Kidney (tissue), 14 donors: ENCODE data around the gene ADGRV1. TPM values are rescaled to one million over a fixed set of nuclear protein-coding genes. Genes with fewer than 3 reads are reported as not detected.

Experiments
- DNase-seq, 5 donors: peaks; one replicate each; pipeline ENCODE4 v3.0.0-alpha.2; 2013 to 2020
- FAIRE-seq: peaks from 2 replicates; lab custom pipeline; 2012; peaks lifted over from hg19 to GRCh38; lab: Jason Lieb, UNC
- H3K27ac ChIP-seq, 2 donors: one replicate each; pipeline ENCODE4 v1.7.0; 2013; ENCODE audit warnings: low read depth in 2 of 2, low read length in 2 of 2, inconsistent platforms in 1 of 2
- H3K27me3 ChIP-seq: one replicate; pipeline ENCODE4 v1.7.1; 2013; ENCODE audit warnings: low read length, inconsistent platforms; ENCODE audit not compliant: control insufficient read depth, insufficient read depth
- H3K36me3 ChIP-seq, 3 donors: one replicate each; pipeline versions ENCODE4 v1.7.0 to v1.7.1; 2013; ENCODE audit warnings: low read length in 3 of 3, control low read depth in 1 of 3, inconsistent platforms in 1 of 3; ENCODE audit not compliant: insufficient read depth in 3 of 3, control insufficient read depth in 2 of 3
- H3K4me1 ChIP-seq, 3 donors: one replicate each; pipeline versions ENCODE4 v1.7.0 to v1.7.1; 2013; ENCODE audit warnings: low read length in 3 of 3, inconsistent platforms in 1 of 3, low read depth in 1 of 3; ENCODE audit not compliant: control insufficient read depth in 2 of 3, insufficient read depth in 2 of 3
- H3K4me3 ChIP-seq, 3 donors: one replicate each; pipeline versions ENCODE4 v1.7.0 to v1.8.1; 2013; ENCODE audit warnings: low read length in 3 of 3, control low read depth in 1 of 3, inconsistent platforms in 1 of 3
- H3K9ac ChIP-seq, 3 donors: one replicate each; pipeline versions ENCODE4 v1.7.0 to v1.7.1; 2013; ENCODE audit warnings: low read length in 3 of 3, control low read depth in 1 of 3, inconsistent platforms in 1 of 3
- H3K9me3 ChIP-seq, 3 donors: one replicate each; pipeline versions ENCODE4 v1.7.0 to v1.7.1; 2013; ENCODE audit warnings: low read length in 3 of 3, control low read depth in 1 of 3, inconsistent platforms in 1 of 3; ENCODE audit not compliant: control insufficient read depth in 2 of 3, insufficient read depth in 1 of 3
- intact Hi-C: fragments of 100-400 bp; cut with DNase I; formaldehyde crosslinking; loops from one replicate; pipeline ENCODE4 v1.11.1; 2022
- polyA plus RNA-seq: library from polyadenylated mRNA; stranded (reverse); fragments of 350-450 nt; fragmentation: Illumina TruSeq; extraction: RNeasy Lipid Tissue Mini Kit (QIAGEN cat#74804); gene quantifications from one replicate; pipeline ENCODE4 v1.2.3, GENCODE V29; 2014; ENCODE audit warnings: low read depth, low replicate concordance; ENCODE audit not compliant: insufficient read depth
- total RNA-seq: library from RNA; stranded (reverse); fragmentation: NEBNext Ultra II Directional; extraction: Animal tissue kit (Norgen Biotek cat#: 25700); gene quantifications from one replicate; pipeline ENCODE4 v1.2.1, GENCODE V29; 2021
- TF ChIP-seq, protein P1 (sequence below): IDR thresholded peaks from 3 replicates; pipeline ENCODE4 v1.5.1; 2012; ENCODE audit warnings: mild to moderate bottlenecking, moderate library complexity, borderline replicate concordance; ENCODE audit not compliant: insufficient read depth; ENCODE audit errors: extremely low read depth
- donor health status: control.
- donor health status: control.
- donor health status: control.
- donor health status: control.
- donor health status: control.
- donor health status: DM: yes; HTN: yes; CAD: no.
- donor health status: Normal renal cell carcinoma (clear cell type).

Gene ADGRV1
- total and polyA plus RNA-seq, 2 donors from 2014 or later, result 7.0 to 7.3 TPM

GRCh38 chr5:90909940-90910339, 351.3 kb downstream of the ADGRV1 start:
- H3K9ac ChIP-seq, result no peak overlapping the region
- H3K4me3 ChIP-seq, result no peak overlapping the region
- TF ChIP-seq, protein P1, sequence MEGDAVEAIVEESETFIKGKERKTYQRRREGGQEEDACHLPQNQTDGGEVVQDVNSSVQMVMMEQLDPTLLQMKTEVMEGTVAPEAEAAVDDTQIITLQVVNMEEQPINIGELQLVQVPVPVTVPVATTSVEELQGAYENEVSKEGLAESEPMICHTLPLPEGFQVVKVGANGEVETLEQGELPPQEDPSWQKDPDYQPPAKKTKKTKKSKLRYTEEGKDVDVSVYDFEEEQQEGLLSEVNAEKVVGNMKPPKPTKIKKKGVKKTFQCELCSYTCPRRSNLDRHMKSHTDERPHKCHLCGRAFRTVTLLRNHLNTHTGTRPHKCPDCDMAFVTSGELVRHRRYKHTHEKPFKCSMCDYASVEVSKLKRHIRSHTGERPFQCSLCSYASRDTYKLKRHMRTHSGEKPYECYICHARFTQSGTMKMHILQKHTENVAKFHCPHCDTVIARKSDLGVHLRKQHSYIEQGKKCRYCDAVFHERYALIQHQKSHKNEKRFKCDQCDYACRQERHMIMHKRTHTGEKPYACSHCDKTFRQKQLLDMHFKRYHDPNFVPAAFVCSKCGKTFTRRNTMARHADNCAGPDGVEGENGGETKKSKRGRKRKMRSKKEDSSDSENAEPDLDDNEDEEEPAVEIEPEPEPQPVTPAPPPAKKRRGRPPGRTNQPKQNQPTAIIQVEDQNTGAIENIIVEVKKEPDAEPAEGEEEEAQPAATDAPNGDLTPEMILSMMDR, result no peak
- FAIRE-seq, result no peak
- DNase-seq, result no peak
- H3K4me1 ChIP-seq, result peaks cover 0 to 16% (median 5%) of the 10 kb centered on the region in 3 donors
- no peaks in the 10 kb centered on the region for H3K36me3 ChIP-seq
- H3K9me3 ChIP-seq, result peaks cover 0 to 2% (median 0%) of the 10 kb centered on the region in 3 donors
- intact Hi-C loops, result no loop called here
- no peaks in the 10 kb centered on the region for H3K27me3 ChIP-seq
- H3K27ac ChIP-seq, result peak overlapping the region in 1 of 2 donors; percentile 28

- TF ChIP-seq, protein P1, result no peak
- peak; percentile 27 for FAIRE-seq
- Histone ChIP-seq H3K9me3 (peaks cover 0 to 2% (median 0%) of the 10 kb centered on the region in 3 donors), H3K27me3 (no peaks in the 10 kb centered on the region), H3K36me3 (no peaks in the 10 kb centered on the region), H3K4me3 (no peak overlapping the region), H3K27ac (peak overlapping the region in 1 of 2 donors; percentile 9), H3K9ac (no peak overlapping the region), H3K4me1 (peaks cover 0 to 21% (median 7%) of the 10 kb centered on the region in 3 donors)
- intact Hi-C loops, result no loop called here
- DNase-seq, result no peak
These were observed 352.6 kb downstream of the ADGRV1 start for GRCh38 chr5:90911169-90911568.

DNA sequence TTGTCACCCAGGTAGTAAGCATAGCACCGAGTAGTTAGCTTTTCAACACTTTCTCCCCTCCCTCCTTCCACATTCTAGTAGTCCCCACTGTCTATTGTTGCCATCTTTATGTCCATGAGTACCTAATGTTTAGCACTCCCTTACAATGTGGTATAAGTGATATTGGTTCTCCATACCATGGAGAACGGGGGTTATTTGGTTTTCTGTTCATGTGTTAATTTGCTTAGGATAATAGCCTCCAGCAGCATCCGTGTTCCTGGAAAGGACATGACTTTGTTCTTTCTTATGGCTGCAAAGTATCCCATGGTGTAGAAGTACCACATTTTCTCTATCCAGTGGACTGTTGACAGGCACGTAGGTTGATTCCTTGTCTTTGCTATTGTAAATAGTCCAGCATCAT, 353.9 kb downstream of the ADGRV1 start:
- intact Hi-C loops, result no loop called here
- no peaks in the 10 kb centered on the region for H3K36me3 ChIP-seq
- peaks cover 0 to 2% (median 0%) of the 10 kb centered on the region in 3 donors for H3K9me3 ChIP-seq
- DNase-seq, result no peak
- H3K4me1 ChIP-seq, result peaks cover 0 to 22% (median 7%) of the 10 kb centered on the region in 3 donors
- TF ChIP-seq, protein P1, result no peak
- FAIRE-seq, result no peak
- no peak overlapping the region for H3K9ac ChIP-seq
- H3K27me3 ChIP-seq, result no peaks in the 10 kb centered on the region
- no peak overlapping the region for H3K27ac ChIP-seq
- no peak overlapping the region for H3K4me3 ChIP-seq

- intact Hi-C loops, result no loop called here
- DNase-seq (peak in 1 of 5 donors; percentile 23), FAIRE-seq (no peak)
- Histone ChIP-seq H3K4me1 (peaks cover 0 to 27% (median 4%) of the 10 kb centered on the region in 3 donors), H3K36me3 (no peaks in the 10 kb centered on the region), H3K4me3 (no peak overlapping the region), H3K9me3 (peaks cover 0 to 2% (median 0%) of the 10 kb centered on the region in 3 donors), H3K27ac (peak overlapping the region; percentile 45 to 58), H3K9ac (no peak overlapping the region), H3K27me3 (no peaks in the 10 kb centered on the region)
- TF ChIP-seq, protein P1, result no peak
These were observed 356.8 kb downstream of the ADGRV1 start for GRCh38 chr5:90915393-90915792.
